Neutrophil (primary cell): ENCODE measurements around the gene NEURL4.
A peak's percentile ranks its signal among the peaks of the same experiment; 100 is the strongest.

Experiments used
- H3K27ac ChIP-seq: fragments of 200-600 bp; sonication (generic); 2 replicates; pipeline ENCODE4 v1.5.1; 2016; ENCODE audit warnings: mild to moderate bottlenecking, moderate library complexity
- H3K27me3 ChIP-seq: fragments of 200-600 bp; sonication (generic); 2 replicates; pipeline ENCODE4 v1.6.0; 2016; ENCODE audit warnings: mild to moderate bottlenecking
- H3K36me3 ChIP-seq: fragments of 200-600 bp; sonication (generic); 2 replicates; pipeline ENCODE4 v1.5.1; 2017
- H3K4me1 ChIP-seq, 2 experiments: fragments of 200-600 bp in 1 of 2; sonication (generic) in 1 of 2; 1 replicate in 1 of 2; 2 replicates in 1 of 2; pipeline versions ENCODE4 v1.5.1 to v1.6.1; 2013 to 2016; ENCODE audit warnings: low read depth in 1 of 2, low read length in 1 of 2, mild to moderate bottlenecking in 1 of 2, moderate library complexity in 1 of 2; ENCODE audit not compliant: control insufficient read depth in 1 of 2, insufficient read depth in 1 of 2
- H3K4me3 ChIP-seq, 2 experiments: fragments of 200-600 bp in 1 of 2; sonication (generic) in 1 of 2; 1 replicate in 1 of 2; 2 replicates in 1 of 2; pipeline ENCODE4 v1.5.1; 2013 to 2016; ENCODE audit warnings: low read depth in 1 of 2, low read length in 1 of 2, mild to moderate bottlenecking in 1 of 2, moderate library complexity in 1 of 2
- H3K9me3 ChIP-seq: fragments of 200-600 bp; sonication (generic); 2 replicates; pipeline ENCODE4 v1.5.1; 2016
- CTCF ChIP-seq: fragments of 200-600 bp; sonication (generic); IDR thresholded peaks from 2 replicates; pipeline ENCODE4 v1.5.1; 2016; ENCODE audit warnings: antibody characterized with exemption

Gene NEURL4

GRCh38 chr17:7296189-7296861 lies 32.8 kb downstream of the NEURL4 start:
- Histone ChIP-seq H3K4me1 (peaks cover 18 to 26% of the 10 kb centered on the region in 2 experiments), H3K9me3 (no peaks in the 10 kb centered on the region), H3K27ac (no peak overlapping the region), H3K27me3 (peaks cover 89% of the 10 kb centered on the region), H3K4me3 (peak overlapping the region in 1 of 2 experiments; percentile 39), H3K36me3 (no peaks in the 10 kb centered on the region)
- TF ChIP-seq CTCF, result peak; percentile 91

DNA sequence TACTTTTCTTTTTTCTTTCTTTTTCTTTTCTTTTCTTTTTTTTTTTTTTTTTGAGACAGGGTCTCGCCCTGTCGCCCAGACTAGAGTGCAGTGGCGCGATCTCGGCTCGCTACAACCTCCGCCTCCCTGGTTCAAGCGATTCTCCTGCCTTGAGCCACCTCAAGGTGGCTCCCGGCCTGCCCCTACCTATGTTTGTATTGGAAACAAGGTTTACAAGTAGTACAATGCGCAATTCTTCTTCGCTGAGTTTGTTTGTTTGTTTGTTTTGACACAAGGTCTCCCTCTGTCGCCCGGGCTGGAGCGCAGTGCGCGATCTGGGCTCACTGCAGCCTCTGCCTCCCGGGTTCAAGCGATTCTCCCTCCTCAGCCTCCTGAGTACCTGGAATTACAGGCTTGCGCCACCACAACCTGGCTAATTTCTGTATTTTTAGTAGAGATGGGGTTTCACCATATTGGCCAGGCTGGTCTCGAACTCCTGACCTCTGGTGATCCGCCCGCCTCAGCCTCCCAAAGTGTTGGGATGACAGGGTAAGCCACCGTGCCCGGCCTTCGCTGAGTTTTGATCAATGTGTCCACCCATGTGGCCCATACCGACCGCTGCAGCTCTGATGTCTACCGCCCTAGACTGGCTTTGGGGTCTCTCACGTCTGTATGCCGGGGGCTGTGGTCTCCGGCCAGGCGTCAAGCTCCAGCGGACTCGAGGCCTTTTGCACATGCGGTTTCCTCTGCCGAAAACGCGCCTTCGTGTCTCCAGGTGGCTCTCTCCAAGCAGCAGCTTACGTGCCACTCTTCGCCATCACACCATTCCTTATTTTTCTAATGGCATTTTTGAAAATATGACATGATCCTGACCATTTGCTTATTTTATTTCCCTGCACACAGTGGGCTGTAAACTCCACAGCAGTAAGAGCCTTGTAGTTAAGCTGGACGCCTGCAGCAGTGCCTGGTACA lies 33.6 kb downstream of the NEURL4 start:
- Histone ChIP-seq H3K27me3 (peaks cover 96% of the 10 kb centered on the region), H3K4me1 (peaks cover 18 to 26% of the 10 kb centered on the region in 2 experiments), H3K4me3 (peak overlapping the region; percentile 40 to 64), H3K36me3 (no peaks in the 10 kb centered on the region), H3K9me3 (no peaks in the 10 kb centered on the region), H3K27ac (no peak overlapping the region)
- no peak for TF ChIP-seq CTCF

GRCh38 chr17:7294614-7295153 lies 34.5 kb downstream of the NEURL4 start, which contains the start of gene YBX2:
YBX2 (minus strand) TSS chr17:7294639; CDS start chr17:7294500, 139 bp downstream.
- H3K36me3 ChIP-seq, result no peaks in the 10 kb centered on the region
- no peaks in the 10 kb centered on the region for H3K9me3 ChIP-seq
- peaks cover 96% of the 10 kb centered on the region for H3K27me3 ChIP-seq
- no peak within 1 kb of the TSS for H3K27ac ChIP-seq
- H3K4me3 ChIP-seq, result peak within 1 kb of the TSS; percentile 40 to 64
- no peak for TF ChIP-seq CTCF
- H3K4me1 ChIP-seq, result peaks cover 18 to 26% of the 10 kb centered on the region in 2 experiments

- Histone ChIP-seq H3K4me1 (peaks cover 18 to 26% of the 10 kb centered on the region in 2 experiments), H3K27me3 (peaks cover 97% of the 10 kb centered on the region), H3K36me3 (no peaks in the 10 kb centered on the region), H3K27ac (no peak overlapping the region), H3K9me3 (no peaks in the 10 kb centered on the region), H3K4me3 (peak overlapping the region; percentile 40 to 64)
- no peak for TF ChIP-seq CTCF
Measured at GRCh38 chr17:7293816-7294613, 35.1 kb downstream of the NEURL4 start.

DNA sequence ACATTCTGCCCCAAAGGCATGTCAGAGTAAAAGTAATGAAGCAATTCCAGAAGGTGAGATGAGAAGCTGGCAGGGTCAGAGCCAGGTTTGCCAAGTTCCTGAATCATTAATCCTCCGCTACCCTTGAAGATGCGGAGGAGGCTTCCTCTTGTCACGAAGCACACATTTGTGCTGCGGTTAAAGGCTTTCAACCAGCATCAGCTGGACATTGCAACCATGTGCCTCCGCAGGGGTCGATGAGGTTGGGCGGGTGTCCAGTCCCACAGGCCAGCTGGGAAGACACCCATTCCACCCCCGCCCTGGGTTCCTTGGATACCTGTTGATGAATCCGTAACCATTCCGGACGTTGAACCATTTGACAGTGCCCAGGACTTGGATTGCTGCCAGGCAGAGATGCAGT lies 36.0 kb downstream of the NEURL4 start:
- no peaks in the 10 kb centered on the region for H3K9me3 ChIP-seq
- peaks cover 97% of the 10 kb centered on the region for H3K27me3 ChIP-seq
- no peak for TF ChIP-seq CTCF
- H3K27ac ChIP-seq, result no peak overlapping the region
- H3K36me3 ChIP-seq, result no peaks in the 10 kb centered on the region
- H3K4me3 ChIP-seq, result no peak overlapping the region
- peaks cover 18 to 26% of the 10 kb centered on the region in 2 experiments for H3K4me1 ChIP-seq
